ENCODE measurements around the gene PARP15. TPM values are rescaled to one million over a fixed set of nuclear protein-coding genes. Genes with fewer than 3 reads are reported as not detected.

PARP15 gene
- polyA plus RNA-seq, 1 donor = 0.45 TPM

DNA sequence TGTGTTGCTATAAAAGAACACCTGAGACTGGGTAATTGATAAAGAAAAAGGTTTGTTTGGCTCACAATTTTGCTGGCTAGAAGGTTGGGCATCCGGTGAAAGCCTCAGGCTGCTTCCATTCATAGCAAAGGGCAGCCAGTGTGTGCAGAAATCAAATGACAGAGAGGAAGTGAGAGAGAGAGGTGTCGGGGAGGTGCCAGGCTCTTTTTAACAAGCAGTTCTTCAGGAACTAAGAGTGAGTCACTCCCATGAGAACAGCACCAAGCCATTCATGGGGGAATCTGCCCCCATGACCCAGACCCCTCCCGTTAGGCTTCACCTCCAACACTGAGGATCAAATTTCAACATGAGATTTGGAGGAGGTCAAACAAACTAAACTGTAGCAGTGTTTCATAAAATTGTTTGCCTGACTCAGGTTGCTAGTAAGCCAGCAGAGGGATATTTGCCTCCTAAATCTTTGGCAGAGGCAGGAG is 4.5 kb upstream of the PARP15 start:
- no peak for DNase-seq

DNA sequence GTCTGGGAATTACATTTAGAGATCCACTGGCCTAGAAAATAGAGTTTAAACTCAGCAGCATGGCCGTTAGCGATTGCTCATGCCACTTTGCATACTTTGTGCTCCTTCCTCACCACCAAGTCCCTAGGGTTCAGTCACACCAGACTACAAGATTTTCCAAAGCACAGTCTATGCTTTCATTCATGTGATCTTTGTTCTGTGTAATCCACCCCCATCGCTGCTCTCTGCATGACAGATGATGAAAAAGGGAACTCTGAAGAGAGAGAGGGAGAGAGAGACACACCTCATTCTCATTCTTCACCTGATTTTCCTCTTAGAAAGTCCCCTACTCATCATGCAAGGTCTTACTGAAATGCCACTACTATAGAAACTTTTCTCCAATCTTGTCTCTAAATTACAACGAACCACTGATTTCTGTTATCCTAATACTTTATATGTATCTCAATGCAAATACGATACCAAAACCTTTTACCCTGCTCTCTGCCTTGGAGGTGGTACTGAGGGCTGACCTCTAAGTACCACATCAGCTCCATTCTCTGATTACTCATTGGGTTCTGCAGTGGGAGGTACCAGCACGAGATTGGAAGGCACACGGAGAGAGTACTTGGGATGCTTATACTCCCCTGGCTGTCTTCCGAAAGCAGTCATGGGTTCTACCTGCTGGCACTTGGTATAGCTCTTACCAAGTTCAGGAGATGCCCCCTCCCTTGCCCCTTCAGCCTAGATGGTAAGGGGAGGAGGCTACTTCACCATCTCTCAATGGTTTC is 1.1 kb upstream of the PARP15 start:
- DNase-seq = no peak

DNA sequence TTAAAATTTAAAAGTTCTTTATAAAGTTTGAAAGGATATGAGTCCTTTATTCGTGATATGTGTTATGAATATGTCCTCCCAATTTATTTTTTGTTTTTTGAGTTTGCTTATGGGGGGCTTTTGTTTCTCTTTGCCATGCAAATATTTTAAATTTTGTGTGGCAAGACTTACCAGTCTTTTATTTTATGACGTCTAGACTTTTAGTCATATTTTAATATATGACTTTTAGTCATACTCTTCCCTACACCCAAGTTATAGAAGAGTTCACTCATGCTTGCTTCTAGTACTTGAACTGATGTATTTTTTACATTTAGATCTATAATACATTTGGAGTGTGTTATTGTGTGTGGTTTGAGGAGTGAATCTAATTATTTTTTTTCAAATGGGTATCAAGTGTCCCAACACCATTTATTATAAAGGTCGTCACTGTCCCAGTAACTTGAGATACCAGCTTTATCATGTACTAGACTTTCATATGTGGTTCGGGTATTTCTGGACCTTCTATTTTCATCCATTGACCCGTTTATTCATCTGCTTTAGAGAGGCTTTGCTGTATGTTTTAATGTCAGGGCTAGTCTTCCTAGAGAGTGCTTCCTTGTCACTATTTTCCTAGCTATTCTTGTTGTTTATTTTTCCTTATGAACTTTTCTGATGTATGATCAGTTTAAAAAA is 755 bp downstream of the PARP15 start:
- DNase-seq = no peak

DNA sequence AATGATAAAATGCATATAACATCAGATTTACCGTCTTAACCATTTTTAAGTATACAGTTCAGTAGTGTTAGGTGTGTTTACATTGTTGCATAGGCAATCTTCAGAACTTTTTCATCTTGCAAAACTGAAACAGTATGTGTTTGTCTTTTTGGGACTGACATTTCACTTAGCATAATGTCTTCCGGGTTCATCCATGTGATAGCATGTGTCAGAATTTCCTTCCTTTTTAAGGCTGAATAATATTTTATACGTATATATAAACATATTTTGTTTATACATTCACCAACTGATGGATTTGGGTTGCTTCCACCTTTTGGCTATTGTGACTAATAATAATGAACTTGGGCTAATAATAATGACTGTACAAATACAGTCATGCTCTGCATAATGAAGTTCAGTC is 3.0 kb downstream of the PARP15 start:
- DNase-seq = no peak

DNA sequence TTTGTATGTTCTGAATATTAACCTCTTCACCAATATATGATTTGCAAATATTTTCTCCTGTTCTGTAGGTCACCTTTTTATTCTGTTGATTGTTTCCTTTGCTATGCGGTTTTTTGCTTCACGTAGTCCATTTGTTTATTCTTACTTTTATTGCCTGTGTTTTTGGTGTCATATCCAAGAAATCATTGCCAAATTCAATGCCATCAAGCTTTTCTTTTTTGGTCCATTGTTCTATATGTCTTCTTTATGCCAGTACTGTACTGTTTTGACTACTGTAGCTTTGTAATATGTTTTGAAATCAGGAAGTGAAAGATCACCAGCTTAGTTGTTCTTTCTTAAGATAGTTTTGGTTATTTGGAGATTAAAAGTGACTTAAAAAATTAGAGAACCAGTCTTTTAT is 4.2 kb downstream of the PARP15 start:
- DNase-seq = no peak

DNA sequence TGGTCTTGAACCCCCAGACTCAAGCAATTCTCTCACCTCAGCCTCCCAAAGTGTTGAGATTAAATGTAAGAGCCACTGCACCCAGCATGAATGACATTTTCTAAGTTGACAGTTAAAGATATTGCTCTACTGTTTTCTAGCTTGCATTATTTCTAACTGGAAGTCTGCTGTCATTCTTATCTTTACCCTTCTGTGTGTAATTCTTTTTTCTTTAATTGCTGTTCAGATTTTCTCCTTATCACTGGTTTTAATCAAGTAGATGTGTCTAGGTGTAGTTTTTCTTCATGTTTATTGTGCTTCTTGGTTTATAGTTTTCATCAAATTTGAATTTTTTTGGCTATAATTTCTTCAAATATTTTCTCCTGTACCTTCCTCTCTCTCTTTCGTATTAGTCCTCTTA is 4.9 kb downstream of the PARP15 start:
- no peak for DNase-seq

DNA sequence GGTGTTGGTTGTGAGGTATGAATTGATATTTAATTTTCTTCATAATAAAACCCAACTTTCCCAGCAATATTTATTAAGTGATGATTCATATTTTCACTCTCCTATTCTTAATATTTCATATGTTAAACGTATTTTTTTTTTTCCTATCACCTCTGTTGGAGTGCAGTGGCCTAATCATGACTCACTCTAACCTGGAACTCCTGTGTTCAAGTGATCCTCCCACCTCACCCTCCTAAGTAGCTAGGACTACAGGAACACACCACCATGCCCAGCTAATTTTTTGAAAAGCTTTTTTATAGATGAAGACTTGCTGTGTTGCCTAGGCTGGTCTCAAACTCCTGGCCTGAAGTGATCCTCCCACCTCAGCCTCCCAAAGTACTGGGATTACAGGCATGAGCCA is 8.6 kb downstream of the PARP15 start:
- no peak for DNase-seq

DNA sequence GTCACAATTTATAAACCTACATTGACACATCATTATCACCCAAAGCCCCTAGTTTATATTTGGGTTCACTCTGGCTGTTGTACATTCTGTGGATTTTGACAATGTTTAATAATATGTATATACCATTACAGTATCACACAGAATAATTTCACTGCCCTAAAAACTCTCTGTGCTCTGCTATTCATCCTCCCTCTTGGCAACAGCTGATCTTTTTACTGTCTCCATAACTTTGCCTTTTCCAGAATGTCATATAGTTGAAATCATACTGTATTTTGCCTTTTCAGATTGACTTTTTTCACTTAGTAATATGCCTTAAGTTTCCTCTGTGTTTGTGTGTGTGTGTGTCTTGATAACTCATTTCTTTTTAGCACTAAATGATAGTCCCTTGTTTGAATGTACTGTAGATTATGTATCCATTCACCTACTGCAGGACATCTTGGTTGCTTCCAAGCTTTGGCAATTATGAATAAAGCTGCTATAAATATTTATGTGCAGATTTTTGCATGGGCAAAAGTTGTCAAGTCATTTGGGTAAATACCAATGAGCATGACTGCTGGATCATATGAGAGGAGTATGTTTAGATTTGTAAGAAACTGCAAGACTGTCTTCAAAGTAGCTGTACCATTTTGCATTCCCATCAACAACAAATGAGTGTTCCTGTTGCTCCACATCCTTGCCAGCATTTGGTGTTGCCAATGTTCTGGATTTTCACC is 9.5 kb downstream of the PARP15 start:
- no peak for DNase-seq

DNA sequence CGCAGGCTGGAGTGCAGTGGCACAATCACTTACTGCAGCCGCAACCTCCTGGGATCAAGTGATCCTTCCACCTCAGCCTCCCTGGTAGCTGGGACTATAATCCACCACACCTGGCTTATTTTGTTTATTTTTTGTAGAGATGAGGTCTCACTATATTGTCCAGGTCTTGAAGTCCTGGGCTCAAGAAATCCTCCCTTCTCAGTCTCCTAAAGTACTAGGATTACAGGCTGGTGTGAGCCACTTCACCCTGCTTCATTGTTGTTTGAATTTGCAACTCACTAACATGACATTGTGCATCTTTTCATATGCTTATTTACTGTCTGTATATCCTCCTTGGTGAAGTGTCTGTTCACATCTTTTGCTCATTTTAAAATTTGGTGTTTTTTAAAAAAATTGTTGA is 10.1 kb downstream of the PARP15 start:
- DNase-seq = no peak

DNA sequence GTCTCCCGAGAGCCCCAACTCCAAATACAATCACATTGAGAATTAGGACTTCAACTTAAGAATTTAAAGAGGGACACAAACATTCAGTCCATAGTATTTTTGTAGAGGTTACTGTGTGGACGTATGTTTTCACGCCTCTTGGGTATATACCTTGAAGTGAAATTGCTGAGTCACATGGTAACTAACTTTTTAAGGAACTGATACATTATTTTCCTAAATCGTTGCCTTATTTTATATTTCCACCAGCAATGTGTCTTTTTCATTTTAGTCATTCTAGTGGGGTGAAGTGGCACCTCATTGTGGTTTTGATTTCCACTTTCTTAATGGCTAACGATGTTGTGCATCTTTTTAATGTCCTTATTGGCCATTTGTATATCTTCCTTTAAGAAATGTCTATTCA is 11.8 kb downstream of the PARP15 start:
- no peak for DNase-seq

DNA sequence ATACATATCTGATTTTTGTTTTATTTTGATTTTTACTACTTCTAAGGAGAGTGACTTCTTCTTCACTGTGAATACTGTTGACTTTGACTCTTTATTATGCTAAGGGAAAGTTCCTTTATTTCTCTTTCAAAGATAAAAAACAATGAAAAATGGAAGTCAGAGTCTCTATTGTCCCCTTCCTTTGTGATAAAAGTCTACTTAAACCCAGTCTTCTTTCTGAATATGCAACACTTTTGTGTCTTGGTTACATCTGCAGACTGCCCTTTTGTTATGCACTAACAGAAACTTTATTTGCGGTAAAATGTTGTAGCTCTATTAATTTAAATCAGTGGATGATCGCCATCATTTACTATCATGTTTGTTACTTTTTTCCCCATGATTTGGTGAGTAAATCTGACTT is 13.2 kb downstream of the PARP15 start:
- no peak for DNase-seq

DNA sequence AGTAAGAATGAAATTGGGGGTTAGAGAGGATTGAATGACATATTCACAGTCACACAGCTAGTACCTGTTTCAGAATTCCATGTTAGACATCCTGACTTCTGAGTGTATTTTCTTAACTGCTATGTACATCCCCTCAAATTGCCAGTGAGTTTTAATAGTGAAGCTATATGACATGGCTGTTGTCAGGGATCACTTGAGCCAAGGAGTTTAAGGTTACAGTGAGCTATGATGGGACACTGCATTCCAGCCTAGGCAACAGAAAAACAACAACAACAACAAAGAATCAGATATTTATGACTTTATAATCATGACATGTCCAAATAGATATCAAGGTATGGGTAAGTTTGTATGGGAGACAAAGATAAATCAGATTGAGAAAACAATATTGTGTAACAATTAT is 16.6 kb downstream of the PARP15 start:
- no peak for DNase-seq

DNA sequence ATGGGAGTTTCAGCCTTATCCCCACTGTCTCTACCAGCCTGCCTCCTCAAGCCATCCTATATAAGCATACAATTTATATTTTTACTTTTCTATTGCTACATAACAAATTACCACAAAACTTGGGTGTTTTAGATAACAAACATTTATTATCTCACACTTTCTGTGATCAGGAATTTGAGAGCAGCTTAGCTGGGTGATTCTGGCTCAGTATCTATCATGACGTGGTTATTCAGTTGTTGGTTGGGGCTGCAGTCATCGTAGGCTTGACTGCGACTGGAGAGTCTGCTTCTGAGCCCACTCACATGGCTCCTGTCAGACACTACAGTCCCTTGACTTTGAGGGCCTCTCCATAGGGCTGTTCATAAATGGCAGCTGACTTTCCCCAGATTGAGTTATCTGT is 20.7 kb downstream of the PARP15 start:
- DNase-seq = no peak

DNA sequence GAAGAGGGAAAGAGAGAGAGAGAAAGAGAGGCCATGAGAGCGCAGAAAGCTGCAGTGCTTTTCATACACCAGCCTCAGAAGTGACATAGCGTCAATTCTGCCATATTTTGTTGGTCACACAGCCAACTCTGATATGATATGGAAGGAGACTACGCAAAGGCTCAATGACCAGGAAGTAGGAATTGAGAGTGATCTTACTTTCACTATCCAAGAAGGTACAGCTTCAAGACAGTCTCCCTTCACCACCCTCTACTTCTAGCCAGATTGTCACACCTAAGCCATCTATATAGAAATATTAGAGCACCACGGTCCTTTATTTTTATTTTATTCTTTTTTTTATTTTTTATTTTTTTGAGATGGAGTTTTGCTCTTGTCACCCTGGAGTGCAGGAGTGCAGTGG is 21.1 kb downstream of the PARP15 start:
- DNase-seq = no peak

DNA sequence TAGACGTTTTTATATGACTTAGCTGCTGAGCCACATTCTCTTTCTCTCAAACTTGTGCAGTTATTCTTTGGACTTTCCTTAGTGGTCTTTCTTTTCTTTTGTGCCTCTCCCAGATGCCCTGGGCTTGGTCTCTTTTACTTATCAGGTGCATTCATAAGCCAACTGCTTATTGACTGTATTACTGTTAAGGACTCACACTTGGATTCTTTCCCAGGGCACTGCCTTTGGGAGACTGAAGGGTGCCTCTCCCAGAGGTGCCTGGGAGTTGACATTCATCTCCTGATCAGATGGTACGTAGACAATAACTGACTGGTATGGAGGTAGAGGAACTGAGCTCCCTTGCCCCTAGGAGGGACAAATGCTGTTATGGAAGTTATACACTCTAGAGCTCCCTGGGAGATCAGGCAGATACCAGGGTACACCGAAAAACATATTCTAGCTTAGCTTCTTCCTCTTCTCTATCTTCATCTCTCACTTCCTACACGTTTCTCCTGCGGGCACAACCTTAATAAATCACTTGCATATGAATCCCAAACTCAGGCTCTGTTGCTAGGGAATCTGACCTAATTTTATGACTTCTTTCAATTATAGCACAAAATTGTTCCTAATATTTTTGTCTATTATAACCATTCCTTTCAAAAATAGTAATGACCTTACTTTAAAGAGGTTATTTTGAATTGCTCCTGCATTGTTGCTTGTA is 24.7 kb downstream of the PARP15 start:
- no peak for DNase-seq

DNA sequence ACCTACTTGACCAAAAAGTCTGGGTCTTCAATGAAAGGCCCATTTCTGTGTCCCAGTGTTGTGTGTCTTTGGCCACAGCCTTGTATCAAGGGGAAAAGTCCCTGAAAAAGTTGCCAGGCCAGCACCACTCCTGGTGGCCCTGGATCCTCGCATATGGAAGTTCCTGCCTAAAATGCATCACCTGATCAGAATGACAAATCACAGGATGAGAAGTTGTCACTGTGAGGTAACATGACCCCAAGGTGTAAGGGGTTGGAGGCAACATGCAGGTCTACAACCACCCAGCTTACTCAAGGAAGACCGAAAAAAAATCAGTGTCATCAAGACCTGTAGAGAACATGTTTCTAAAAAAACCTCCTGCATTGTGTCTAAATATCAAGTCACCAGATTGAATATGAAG is 25.6 kb downstream of the PARP15 start:
- no peak for DNase-seq

DNA sequence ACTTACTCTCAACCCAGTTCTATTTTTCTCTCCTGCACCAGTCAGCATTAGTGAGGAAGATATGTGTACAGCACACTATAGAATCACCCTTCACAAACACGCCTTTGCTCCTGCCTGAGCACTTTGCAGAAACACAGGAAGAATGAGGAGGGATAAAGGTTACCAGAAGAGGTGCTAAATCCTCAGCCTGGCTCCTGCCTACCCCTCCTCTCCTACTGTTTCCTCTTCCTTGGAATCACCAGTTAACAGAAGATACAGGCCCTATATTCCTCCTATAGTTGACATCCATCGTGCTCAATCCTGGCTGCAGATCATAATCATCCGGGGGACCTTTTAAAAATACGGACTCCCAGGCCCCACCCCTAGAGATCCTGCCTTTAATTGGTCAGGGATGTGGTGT is 28.9 kb downstream of the PARP15 start:
- no peak for DNase-seq

DNA sequence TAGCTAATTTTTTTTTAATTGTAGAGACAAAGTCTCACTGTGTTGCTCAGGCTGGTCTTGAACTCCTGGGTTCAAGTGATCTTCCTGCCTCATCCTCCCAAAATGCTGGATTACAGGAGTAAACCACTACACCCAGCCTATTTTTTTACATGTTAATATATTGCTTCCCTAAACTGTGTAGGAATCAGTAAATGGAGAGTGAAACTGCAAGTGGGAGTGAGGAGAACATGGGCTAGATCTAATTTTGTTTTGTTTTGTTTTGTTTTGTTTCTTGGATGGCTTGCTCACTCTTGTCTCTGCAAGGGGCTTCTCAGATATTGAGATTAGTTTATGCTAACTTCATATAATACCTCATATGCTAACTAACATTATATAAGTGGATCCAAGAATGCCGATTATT is 31.5 kb downstream of the PARP15 start:
- DNase-seq = no peak

DNA sequence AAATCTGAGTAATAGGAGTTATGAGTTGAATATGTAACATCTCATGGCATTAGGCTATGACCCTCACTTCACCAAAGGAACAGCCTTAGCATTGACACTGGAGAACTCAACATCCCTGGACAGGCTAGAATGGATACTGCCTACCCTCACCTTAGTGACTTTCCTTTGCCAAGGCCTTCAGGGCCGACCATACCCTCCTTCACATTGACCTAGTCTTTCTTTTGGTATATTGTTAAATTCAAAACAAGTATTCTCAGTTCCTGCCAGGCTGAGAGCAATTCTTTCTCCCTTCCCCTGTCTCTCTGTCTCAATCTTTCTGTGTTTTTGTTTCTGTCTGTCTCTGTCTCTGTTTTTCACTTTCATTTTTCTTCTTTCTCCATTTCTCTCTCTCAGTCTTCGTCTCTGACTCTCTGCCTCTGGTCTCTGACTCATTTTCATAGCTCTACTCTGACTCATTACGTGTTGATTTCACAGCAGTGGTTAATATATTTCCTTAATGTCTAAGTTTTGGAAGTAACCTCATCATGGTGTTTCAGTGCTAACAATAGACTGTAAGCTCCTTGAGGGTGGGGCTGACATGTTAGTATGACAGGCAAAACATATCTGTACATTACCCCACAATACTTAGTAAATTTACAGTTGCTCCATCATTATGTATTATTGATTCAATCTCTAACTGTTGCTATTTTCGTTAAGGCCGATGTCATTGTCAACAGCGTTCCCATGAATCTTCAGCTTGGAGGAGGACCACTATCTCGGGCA is 32.5 kb downstream of the PARP15 start:
- no peak for DNase-seq

DNA sequence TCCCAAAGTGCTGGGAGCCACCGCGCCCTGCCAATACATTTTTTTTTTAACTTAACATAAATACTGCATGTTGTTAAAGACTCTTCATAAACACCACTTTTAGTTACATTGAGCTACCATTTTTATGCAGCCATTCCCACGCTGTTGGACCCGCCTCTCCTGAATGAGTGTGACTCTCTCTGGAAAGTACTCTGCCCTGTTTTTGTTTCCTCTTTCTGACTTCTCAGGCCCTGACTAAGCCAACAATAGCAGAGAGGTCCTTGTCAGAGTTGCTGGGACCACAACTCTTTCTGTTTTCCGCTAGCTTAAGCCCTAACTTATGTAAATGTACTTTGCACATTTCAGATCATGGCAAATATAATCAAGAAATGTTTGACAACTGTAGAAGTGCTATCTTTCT is 35.2 kb downstream of the PARP15 start:
- no peak for DNase-seq

DNA sequence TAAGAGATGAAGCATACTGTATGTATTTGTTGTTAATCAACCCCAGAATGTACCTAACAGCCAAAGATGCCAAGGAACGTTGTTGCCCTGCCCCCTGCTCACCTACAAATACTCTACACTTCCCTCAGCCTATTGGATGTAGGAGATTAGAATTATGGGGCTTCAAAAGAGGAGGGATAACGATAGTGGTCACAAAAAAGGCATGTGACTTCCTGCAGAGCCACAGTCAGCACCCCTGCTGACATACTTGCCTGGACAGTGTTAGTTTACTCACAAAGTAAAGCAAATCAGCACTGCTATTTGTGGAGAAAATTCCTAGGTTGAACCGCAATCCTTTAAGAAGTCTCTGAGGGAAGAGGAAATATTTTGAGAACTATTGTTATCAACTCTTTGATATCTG is 37.9 kb downstream of the PARP15 start:
- no peak for DNase-seq

DNA sequence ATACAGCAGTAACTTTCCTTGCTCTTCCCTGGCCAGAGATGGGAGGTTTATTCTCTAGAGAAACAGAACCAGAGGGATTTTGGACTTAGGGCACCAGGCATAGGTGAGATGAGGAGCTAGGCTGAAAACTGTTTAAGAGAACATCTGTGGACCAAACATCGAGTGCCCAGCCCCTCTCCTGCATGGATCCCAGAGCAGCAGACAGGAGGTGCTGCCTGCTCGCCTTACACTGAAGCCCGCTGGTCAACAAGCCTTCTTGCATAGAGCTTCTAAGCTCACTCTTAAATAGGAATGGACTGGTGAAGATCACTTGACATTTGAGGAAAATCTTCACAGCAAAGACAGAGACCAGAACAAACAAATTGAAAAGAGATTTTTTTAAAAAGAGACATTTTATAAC is 41.2 kb downstream of the PARP15 start:
- DNase-seq = no peak
